GM12801 (cell line): ENCODE measurements around the gene CTNNA3.

Experiments
- CTCF ChIP-seq: IDR thresholded peaks from one replicate; pipeline ENCODE4 v1.5.1; 2011; ENCODE audit warnings: control low read depth; ENCODE audit not compliant: insufficient read length; ENCODE audit errors: extremely low read depth

The CTNNA3 gene

GRCh38 chr10:66780796-66781195 lies 915.2 kb downstream of the CTNNA3 start:
- no peak for TF ChIP-seq CTCF

DNA sequence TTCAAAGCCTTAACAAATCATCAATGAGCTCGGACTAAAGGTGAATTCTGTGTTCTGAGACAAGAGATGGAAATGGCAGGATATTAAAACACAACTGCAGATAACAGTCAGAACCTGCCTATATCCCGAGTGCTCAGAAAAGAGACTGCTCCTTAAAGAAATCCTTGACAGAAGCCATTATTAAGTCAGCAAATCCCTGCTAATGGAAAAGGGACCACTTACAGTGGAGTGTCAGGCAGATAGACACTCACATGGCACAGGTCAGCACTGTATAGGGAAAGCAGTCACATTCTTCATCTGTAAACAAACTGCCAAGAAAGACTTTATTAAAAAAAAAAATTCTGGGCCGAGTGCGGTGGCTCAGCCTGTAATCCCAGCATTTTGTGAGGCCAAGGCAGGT lies 917.6 kb downstream of the CTNNA3 start:
- no peak for TF ChIP-seq CTCF

- no peak for TF ChIP-seq CTCF
These were observed 918.3 kb downstream of the CTNNA3 start for GRCh38 chr10:66777665-66778064.

- no peak for TF ChIP-seq CTCF
These were observed 922.5 kb downstream of the CTNNA3 start for GRCh38 chr10:66773472-66773817.

DNA sequence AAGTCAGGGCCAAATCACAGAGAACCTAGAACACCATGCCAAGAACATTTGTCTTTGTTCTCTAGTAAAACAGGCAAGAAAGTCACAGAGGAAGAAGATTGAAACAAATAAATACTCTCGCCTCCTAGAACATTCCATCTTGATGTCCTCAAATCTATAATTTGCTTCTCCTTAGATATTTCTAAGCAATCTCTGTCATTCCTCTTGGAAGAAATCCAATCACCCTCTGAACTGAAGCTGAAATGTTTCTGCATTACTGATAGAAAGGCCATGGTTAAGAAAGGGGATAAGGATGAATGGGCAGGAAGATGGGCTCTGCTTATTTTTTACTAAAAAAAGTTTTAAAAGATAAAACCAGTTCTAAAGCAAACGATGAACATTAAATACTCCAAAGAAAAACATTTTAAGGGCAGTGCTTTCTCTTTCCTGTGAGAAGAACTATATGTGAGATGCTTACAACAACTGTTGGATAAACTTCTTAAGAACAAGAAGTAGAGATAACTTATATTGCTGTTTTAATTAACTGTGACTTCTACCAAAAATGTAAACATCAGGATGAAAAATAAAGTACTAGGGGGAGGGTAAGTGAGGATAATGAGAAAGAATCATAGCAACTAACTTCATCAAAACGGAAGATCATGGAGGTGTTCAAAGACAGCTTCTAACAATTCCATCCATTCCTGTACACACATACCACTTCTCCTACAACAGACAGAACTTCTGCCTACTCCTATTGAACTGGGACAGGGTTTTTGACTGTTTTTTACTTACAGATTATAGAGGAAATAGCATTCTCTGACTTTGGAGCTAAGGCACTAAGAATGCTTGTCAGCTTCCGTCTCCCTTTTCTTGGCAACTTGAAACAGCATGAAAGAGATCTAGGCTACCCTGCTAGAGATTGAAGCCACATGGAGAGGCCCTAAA lies 923.2 kb downstream of the CTNNA3 start:
- TF ChIP-seq CTCF, result no peak

GRCh38 chr10:66767707-66768106 lies 928.3 kb downstream of the CTNNA3 start:
- TF ChIP-seq CTCF, result no peak

- TF ChIP-seq CTCF, result no peak
These were observed 933.7 kb downstream of the CTNNA3 start for GRCh38 chr10:66762218-66762729.
